Tibial nerve (tissue), 3 donors: ENCODE data around the gene B3GAT1.

Source experiments
- CTCF ChIP-seq, 5 experiments: fragments of 200-600 bp in 3 of 5; fragments of 450-650 bp in 2 of 5; sonication (generic) in 3 of 5; IDR thresholded peaks; one replicate each; pipeline ENCODE4 v1.5.1; 2016 to 2019; ENCODE audit warnings: antibody characterized with exemption in 5 of 5, mild to moderate bottlenecking in 3 of 5, moderate library complexity in 2 of 5
- POLR2A ChIP-seq, 2 donors: fragments of 450-650 bp; IDR thresholded peaks; one replicate each; pipeline ENCODE4 v1.6.1; 2017; ENCODE audit warnings: antibody characterized with exemption in 2 of 2, mild to moderate bottlenecking in 2 of 2, moderate library complexity in 2 of 2

GRCh38 chr11:134338068-134338467 lies 74.0 kb downstream of the B3GAT1 start:
- no peak for TF ChIP-seq CTCF (IDR thresholded peaks at IDR 0.05)
- TF ChIP-seq POLR2A (IDR thresholded peaks at IDR 0.05): no peak
